Stomach smooth muscle (tissue), 2 donors: ENCODE results near the gene VIPR2.
"Not testable (repeated sequence)": the region's sequence is repeated elsewhere in the genome, so short reads cannot be mapped to it uniquely, and the experiment has no call there.

ENCODE experiments used
- H3K27ac ChIP-seq: one replicate; pipeline ENCODE4 v1.7.0; 2013; ENCODE audit warnings: mild to moderate bottlenecking, low read length, inconsistent platforms
- H3K27me3 ChIP-seq, 2 donors: one replicate each; pipeline ENCODE4 v1.7.0; 2013; ENCODE audit warnings: low read length in 2 of 2; ENCODE audit not compliant: insufficient read depth in 2 of 2, control insufficient read depth in 1 of 2
- H3K36me3 ChIP-seq, 2 donors: one replicate each; pipeline ENCODE4 v1.7.0; 2013; ENCODE audit warnings: low read length in 2 of 2; ENCODE audit not compliant: control insufficient read depth in 2 of 2, insufficient read depth in 2 of 2
- H3K4me1 ChIP-seq: one replicate; pipeline ENCODE4 v1.7.0; 2013; ENCODE audit warnings: low read length; ENCODE audit not compliant: control insufficient read depth, insufficient read depth
- H3K4me3 ChIP-seq, 2 donors: one replicate each; pipeline ENCODE4 v1.7.0; 2013; ENCODE audit warnings: low read length in 2 of 2
- H3K9ac ChIP-seq, 2 donors: one replicate each; pipeline ENCODE4 v1.7.0; 2013; ENCODE audit warnings: low read length in 2 of 2, mild to moderate bottlenecking in 1 of 2
- H3K9me3 ChIP-seq, 2 donors: one replicate each; pipeline ENCODE4 v1.7.0; 2013; ENCODE audit warnings: low read length in 2 of 2; ENCODE audit not compliant: control insufficient read depth in 2 of 2
- donor health status: healthy.
- donor health status: Pancreatic carcinoma.

VIPR2 gene

DNA sequence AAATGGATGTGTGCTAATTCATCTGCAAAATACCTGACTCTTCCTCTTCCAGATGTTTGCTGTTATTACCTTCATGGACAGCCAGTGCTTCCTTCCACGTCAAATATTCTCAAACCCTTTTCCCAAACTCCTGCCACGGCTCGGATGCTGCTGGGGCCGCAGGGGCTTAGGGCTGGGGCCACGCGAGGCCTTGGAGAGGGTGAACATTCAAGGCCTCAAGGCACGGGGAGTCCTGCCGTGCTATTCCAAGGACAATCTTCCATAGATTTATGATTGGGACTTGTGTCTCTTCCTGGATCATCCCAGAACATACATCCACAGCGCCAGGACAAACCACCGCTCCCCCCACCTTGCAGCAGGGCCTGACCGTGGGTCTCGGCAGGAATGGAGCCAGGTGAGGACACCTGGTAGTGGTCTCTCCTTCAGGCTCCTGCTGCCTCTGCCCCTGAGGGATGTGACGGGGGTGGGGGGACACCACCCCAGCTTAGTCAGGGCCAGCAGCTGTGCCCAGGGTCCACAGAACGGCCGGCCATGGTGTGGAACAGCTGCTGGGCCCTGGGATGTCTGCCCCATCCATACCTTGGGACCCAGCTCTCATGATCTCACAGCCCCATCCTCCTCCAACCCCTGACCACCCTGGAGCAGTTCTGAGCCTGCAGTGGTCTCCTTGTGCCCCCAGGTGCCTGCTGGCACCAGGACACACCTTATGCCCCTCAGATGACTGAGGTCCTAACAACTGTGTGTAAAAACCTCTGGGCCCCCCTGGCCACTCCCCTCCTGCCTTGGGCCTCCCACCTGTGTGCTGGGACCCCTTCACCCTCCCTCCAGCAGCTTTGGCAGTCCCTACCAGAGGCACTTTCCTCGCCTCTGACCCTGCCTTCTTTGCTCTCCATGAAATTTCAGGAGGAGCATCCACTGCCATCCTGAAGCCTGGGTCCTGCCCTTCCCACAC, 16.7 kb downstream of the VIPR2 start:
- H3K4me1 ChIP-seq = no peaks in the 10 kb centered on the region
- H3K27ac ChIP-seq = no peak overlapping the region
- no peaks in the 10 kb centered on the region for H3K36me3 ChIP-seq
- no peak overlapping the region for H3K4me3 ChIP-seq
- peaks cover 10% of the 10 kb centered on the region in 2 donors for H3K27me3 ChIP-seq
- H3K9ac ChIP-seq = no peak overlapping the region
- H3K9me3 ChIP-seq = no peaks in the 10 kb centered on the region

DNA sequence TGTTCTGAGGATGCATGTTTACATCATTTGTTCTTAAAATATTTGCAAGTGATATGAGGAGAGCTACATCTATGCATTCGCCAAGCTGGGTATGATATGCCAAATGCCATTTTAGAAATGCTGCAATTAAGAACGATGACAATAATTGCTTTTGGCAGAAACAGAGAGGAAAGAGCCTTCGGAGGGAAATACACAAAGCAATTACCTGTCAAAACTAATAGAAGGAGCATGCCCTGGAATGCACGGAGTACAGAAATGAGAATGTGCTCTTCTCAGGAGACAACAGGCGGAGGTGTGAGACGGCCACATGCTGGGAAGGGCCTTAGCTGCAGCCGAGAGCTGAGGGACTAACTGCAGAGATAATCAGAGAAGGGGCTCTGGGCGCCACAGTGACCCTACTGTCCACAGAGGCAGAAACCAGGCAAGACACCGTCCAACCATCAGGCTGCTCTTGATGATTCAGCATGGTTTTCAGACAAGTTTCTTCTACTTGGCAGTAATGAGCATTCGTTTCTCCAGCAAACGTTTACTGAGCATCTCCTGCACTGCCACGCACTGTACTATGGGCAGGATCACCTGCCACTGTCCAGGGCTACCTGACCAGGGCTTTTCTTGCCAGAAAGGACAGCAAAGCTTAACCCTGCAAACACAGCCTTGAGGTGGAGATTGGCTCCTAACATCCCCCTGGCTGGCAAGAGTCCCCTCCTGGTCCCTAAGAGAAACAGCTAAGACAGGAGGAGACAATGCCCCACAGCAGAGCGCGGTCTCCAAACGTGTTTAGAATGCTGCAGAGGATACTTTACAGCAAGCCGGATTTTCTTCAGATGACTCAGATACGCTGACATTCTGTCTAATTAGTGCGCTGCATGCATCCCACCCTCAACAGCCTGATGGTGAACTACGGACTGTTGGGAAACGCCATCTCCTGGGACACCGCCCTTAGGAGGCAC, 18.1 kb downstream of the VIPR2 start:
- Histone ChIP-seq H3K9ac (no peak overlapping the region), H3K27me3 (peaks cover 10% of the 10 kb centered on the region in 2 donors), H3K27ac (no peak overlapping the region), H3K9me3 (no peaks in the 10 kb centered on the region), H3K36me3 (no peaks in the 10 kb centered on the region), H3K4me3 (no peak overlapping the region), H3K4me1 (no peaks in the 10 kb centered on the region)

DNA sequence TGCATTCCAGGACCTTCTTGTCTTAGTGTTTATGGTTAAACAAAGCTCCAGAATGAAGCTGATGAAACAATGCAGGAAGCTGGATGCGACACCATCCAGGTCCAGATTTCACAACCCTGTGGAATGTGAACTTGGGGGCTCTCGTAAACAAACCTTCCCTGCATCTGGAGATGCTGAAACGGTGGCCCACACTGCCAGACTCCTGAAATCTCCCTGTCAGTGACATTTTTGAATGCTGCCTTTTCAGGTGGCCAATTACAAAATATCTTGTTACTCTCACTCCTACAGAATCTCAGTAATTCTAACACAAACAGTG, 18.8 kb downstream of the VIPR2 start:
- no peak overlapping the region for H3K27ac ChIP-seq
- H3K9ac ChIP-seq = no peak overlapping the region
- H3K9me3 ChIP-seq = no peaks in the 10 kb centered on the region
- H3K27me3 ChIP-seq = peaks cover 10 to 12% of the 10 kb centered on the region in 2 donors
- no peaks in the 10 kb centered on the region for H3K36me3 ChIP-seq
- no peaks in the 10 kb centered on the region for H3K4me1 ChIP-seq
- no peak overlapping the region for H3K4me3 ChIP-seq

- Histone ChIP-seq H3K27ac (no peak overlapping the region), H3K9me3 (no peaks in the 10 kb centered on the region), H3K9ac (no peak overlapping the region), H3K36me3 (no peaks in the 10 kb centered on the region), H3K27me3 (peaks cover 10 to 12% of the 10 kb centered on the region in 2 donors), H3K4me1 (no peaks in the 10 kb centered on the region), H3K4me3 (no peak overlapping the region)
Measured at GRCh38 chr7:159125104-159125954, 19.3 kb downstream of the VIPR2 start.

DNA sequence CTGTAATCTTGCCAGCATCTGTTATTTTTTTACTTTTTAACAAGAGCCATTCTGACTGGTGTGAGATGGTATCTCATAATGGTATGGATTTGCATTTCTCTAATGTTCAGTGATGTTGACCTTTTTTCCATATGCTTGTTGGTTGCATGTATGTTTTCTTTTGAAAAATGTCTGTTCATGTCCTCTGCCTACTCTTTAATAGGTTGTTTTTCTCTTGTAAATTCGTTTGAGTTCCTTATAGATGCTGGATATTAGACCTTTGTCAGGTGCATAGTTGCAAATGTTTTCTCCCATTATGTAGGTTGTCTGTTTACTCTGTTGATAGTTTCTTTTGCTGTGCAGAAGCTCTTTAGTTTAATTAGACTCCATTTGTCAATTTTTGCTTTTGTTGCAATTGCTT, 20.9 kb downstream of the VIPR2 start:
- not testable (repeated sequence) for H3K9ac ChIP-seq, H3K36me3 ChIP-seq, H3K9me3 ChIP-seq

GRCh38 chr7:159123294-159123693, 21.4 kb downstream of the VIPR2 start:
- H3K4me1 ChIP-seq, H3K9me3 ChIP-seq, H3K4me3 ChIP-seq, H3K9ac ChIP-seq, H3K27ac ChIP-seq, H3K36me3 ChIP-seq: not testable (repeated sequence)
- H3K27me3 ChIP-seq = peaks cover 10 to 11% of the 10 kb centered on the region in 2 donors

More for the DNA sequence above, 20.9 kb downstream of the VIPR2 start:
- H3K4me1 ChIP-seq, H3K27ac ChIP-seq, H3K4me3 ChIP-seq: not testable (repeated sequence)
- peaks cover 13 to 14% of the 10 kb centered on the region in 2 donors for H3K27me3 ChIP-seq

DNA sequence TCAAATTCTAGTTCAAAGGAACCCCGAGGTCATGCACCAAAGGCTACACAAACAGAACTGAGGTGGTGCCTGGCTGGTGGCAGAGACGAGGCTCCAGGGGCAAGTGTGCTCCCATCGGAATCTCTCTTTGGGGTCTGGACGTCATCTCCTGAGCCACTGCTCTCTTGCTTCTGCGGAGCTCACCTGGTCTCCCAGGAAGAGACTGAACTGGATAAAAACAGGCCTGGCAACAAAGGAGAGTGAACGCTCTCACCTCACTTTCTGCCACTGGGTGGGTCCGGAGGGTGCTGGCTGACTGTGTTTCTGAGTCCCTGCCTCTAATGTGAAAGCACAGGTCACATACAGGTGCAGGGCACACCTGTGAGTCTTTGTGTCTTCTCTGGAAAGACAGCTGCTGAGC, 22.4 kb downstream of the VIPR2 start:
- Histone ChIP-seq H3K27ac (no peak overlapping the region), H3K27me3 (peaks cover 8 to 9% of the 10 kb centered on the region in 2 donors), H3K9ac (no peak overlapping the region), H3K36me3 (no peaks in the 10 kb centered on the region), H3K4me1 (no peaks in the 10 kb centered on the region), H3K4me3 (no peak overlapping the region), H3K9me3 (no peaks in the 10 kb centered on the region)

DNA sequence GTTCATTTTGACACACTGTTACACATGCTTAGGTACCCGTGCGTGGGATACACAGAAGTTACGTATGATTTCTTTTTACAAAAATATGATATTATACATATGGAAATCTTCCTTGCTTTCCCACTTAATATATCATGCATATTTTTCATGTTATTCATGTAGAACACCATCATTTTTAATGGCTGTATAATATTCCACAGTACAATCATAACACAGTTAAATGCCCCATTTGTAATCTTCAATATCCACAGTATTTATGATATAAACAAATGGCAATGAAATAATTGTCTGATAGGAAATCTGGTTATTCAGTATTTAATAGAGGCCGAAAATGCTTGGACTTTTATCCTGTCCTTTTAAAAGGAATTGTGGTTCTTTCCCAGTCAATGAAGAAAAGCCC, 23.2 kb downstream of the VIPR2 start:
- Histone ChIP-seq H3K9me3 (no peaks in the 10 kb centered on the region), H3K9ac (no peak overlapping the region), H3K27me3 (peaks cover 3 to 6% of the 10 kb centered on the region in 2 donors), H3K36me3 (no peaks in the 10 kb centered on the region), H3K4me3 (no peak overlapping the region), H3K4me1 (no peaks in the 10 kb centered on the region), H3K27ac (no peak overlapping the region)

DNA sequence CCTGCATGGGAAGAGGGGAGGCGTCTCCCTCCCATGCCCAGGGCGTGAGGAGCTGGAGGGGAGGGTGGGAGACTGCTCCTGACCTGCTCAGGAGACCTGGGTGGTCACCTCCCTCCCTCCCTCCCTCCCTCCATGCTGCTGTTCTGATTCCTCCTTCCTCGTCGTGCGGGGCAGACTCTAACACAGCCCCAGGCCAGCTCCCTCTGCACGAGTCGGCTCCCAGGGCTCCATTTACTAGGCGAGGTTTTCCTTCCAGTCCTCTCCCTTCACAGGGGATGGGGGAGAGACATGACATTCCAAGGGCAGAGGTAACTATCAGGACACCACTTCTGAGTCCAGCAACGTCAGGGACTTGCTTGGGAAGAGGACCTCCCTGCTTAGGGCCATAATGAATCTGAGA, 23.6 kb downstream of the VIPR2 start:
- H3K4me1 ChIP-seq = no peaks in the 10 kb centered on the region
- no peak overlapping the region for H3K4me3 ChIP-seq
- H3K27ac ChIP-seq = no peak overlapping the region
- H3K27me3 ChIP-seq = peaks cover 3 to 6% of the 10 kb centered on the region in 2 donors
- H3K36me3 ChIP-seq = no peaks in the 10 kb centered on the region
- no peaks in the 10 kb centered on the region for H3K9me3 ChIP-seq
- no peak overlapping the region for H3K9ac ChIP-seq

- H3K27ac ChIP-seq = no peak overlapping the region
- H3K27me3 ChIP-seq = peaks cover 3 to 4% of the 10 kb centered on the region in 2 donors
- peaks cover 3% of the 10 kb centered on the region for H3K4me1 ChIP-seq
- H3K9ac ChIP-seq = no peak overlapping the region
- no peaks in the 10 kb centered on the region for H3K9me3 ChIP-seq
- H3K36me3 ChIP-seq = no peaks in the 10 kb centered on the region
- no peak overlapping the region for H3K4me3 ChIP-seq
Measured at GRCh38 chr7:159120540-159120919, 24.1 kb downstream of the VIPR2 start.
